K562 (cell line): ENCODE results near the gene TTC31. TPM values are rescaled to one million over a fixed set of nuclear protein-coding genes. Genes with fewer than 3 reads are reported as not detected.

Experiments used
- ATAC-seq: fragments of 200-7000 bp; cut with Tn5 transposase; 3 replicates; pipeline ENCODE4 v1.9.1; 2020; ENCODE audit warnings: moderate library complexity
- BruUV-seq: library from RNA; stranded (reverse); fragments of 400-500 nt; replicated peaks from 2 replicates; lab custom pipeline; 2021; lab: Mats Ljungman, UMichigan
- CTCF ChIA-PET: fragments of 300-600 bp; formaldehyde crosslinking; extraction: SDS; loops from one replicate; lab custom pipeline; 2021; ENCODE audit warnings: low intra/inter-chr PET ratio; lab: Yijun Ruan, JAX
- POLR2A ChIA-PET: fragments of 300-600, 350-650 bp; sonication (Branson Sonifier 250); formaldehyde crosslinking; extraction: SDS; loops from one replicate; lab custom pipeline; 2021; ENCODE audit warnings: antibody characterized with exemption, inconsistent platforms; lab: Yijun Ruan, JAX
- DNase-seq, 4 experiments: peaks; one replicate each; pipeline versions ENCODE4 v3.0.0 to v3.0.0-alpha.2; 2011 to 2018; ENCODE audit warnings: low spot score in 3 of 4, mixed read lengths in 3 of 4; ENCODE audit errors: extremely low read depth in 1 of 4
- FAIRE-seq: peaks from 2 replicates; lab custom pipeline; 2011; peaks lifted over from hg19 to GRCh38; lab: Jason Lieb, UNC
- H2AFZ ChIP-seq: 2 replicates; pipeline ENCODE4 v1.6.0; 2011; ENCODE audit warnings: low read depth, low read length, control low read depth, inconsistent platforms
- H3K27ac ChIP-seq: fragments of 200-600 bp; 3 replicates; pipeline ENCODE4 v1.8.0; 2011; ENCODE audit warnings: low read depth, mild to moderate bottlenecking, control low read depth, inconsistent platforms, low read length, moderate library complexity, mixed read lengths; ENCODE audit errors: extremely low read depth
- H3K27me3 ChIP-seq, 2 experiments: fragments of 300-600 bp in 1 of 2; 2 replicates in 1 of 2; 3 replicates in 1 of 2; pipeline versions ENCODE4 v1.6.0 to v1.8.0; 2011; ENCODE audit warnings: inconsistent platforms in 2 of 2, low read length in 2 of 2, mild to moderate bottlenecking in 1 of 2, mixed read lengths in 1 of 2, moderate library complexity in 1 of 2; ENCODE audit not compliant: control insufficient read depth in 2 of 2, insufficient read depth in 2 of 2
- H3K36me3 ChIP-seq: fragments of 300-600 bp; 3 replicates; pipeline ENCODE4 v1.8.0; 2011; ENCODE audit warnings: mild to moderate bottlenecking, low read length, inconsistent platforms; ENCODE audit not compliant: control insufficient read depth, insufficient read depth
- H3K4me1 ChIP-seq, 2 experiments: fragments of 200-600 bp in 1 of 2; replicated peaks in 1 of 2; 2 replicates in 1 of 2; 3 replicates in 1 of 2; pipeline versions ENCODE4 v1.5.1 to v1.8.0; 2011; ENCODE audit warnings: inconsistent platforms in 2 of 2, low read length in 2 of 2, mild to moderate bottlenecking in 1 of 2, mixed read lengths in 1 of 2, moderate library complexity in 1 of 2; ENCODE audit not compliant: control insufficient read depth in 2 of 2, insufficient read depth in 2 of 2
- H3K4me2 ChIP-seq: 2 replicates; pipeline ENCODE4 v1.6.1; 2011; ENCODE audit warnings: low read length, control low read depth, inconsistent platforms, mixed read lengths; ENCODE audit not compliant: insufficient read depth
- H3K4me3 ChIP-seq: fragments of 200-600 bp; sonication (generic), shearing (Covaris generic); 2 replicates; pipeline ENCODE4 v1.5.1; 2016; ENCODE audit warnings: control low read depth, inconsistent platforms
- H3K79me2 ChIP-seq: fragments of 200-600 bp; 3 replicates; pipeline ENCODE4 v1.8.0; 2011; ENCODE audit warnings: low read length, inconsistent platforms; ENCODE audit not compliant: control insufficient read depth, insufficient read depth
- H3K9ac ChIP-seq, 2 experiments: 2 replicates each; pipeline versions ENCODE4 v1.6.0 to v1.6.1; 2011; ENCODE audit warnings: low read depth in 2 of 2, low read length in 2 of 2, control low read depth in 1 of 2, inconsistent platforms in 1 of 2, mild to moderate bottlenecking in 1 of 2, mixed read lengths in 1 of 2; ENCODE audit not compliant: insufficient read depth in 1 of 2
- H3K9me1 ChIP-seq: one replicate; pipeline ENCODE4 v1.6.0; 2011; ENCODE audit warnings: inconsistent platforms, mild to moderate bottlenecking, low read length, moderate library complexity; ENCODE audit not compliant: control insufficient read depth, insufficient read depth
- H3K9me3 ChIP-seq: replicated peaks from 2 replicates; pipeline ENCODE4 v1.5.1; 2011; ENCODE audit warnings: low read depth, low read length, inconsistent platforms; ENCODE audit not compliant: control insufficient read depth, insufficient read depth
- H4K20me1 ChIP-seq: replicated peaks from 2 replicates; pipeline ENCODE4 v1.6.1; 2011; ENCODE audit warnings: low read length, inconsistent platforms, mixed read lengths; ENCODE audit not compliant: control insufficient read depth, insufficient read depth
- KDM5B ChIP-seq: fragments of 200-600 bp; sonication (generic); IDR thresholded peaks from 2 replicates; pipeline ENCODE4 v1.6.1; 2012; ENCODE audit warnings: low read depth, mild to moderate bottlenecking, moderate library complexity, low read length, control low read depth, inconsistent platforms; ENCODE audit not compliant: insufficient replicate concordance
- POLR2A ChIP-seq: fragments of 450-650 bp; conservative IDR thresholded peaks from 2 replicates; pipeline ENCODE4 v1.6.1; 2016
- POLR2AphosphoS5 ChIP-seq: IDR thresholded peaks from 2 replicates; pipeline ENCODE4 v1.6.1; 2011; ENCODE audit warnings: mild to moderate bottlenecking, low read depth, low read length, moderate library complexity; ENCODE audit not compliant: control insufficient read depth, insufficient read depth
- POLR2G ChIP-seq: fragments of 200-400 bp; formaldehyde crosslinking; IDR thresholded peaks from 2 replicates; pipeline ENCODE4 v1.6.1; 2017; ENCODE audit warnings: low read depth, mild to moderate bottlenecking, antibody characterized with exemption, low read length, moderate library complexity
- RBFOX2 ChIP-seq: fragments of 200-400 bp; formaldehyde crosslinking; IDR thresholded peaks from 2 replicates; pipeline ENCODE4 v1.6.1; 2017; ENCODE audit warnings: low read depth, mild to moderate bottlenecking, low read length, moderate library complexity
- SPI1 ChIP-seq: IDR thresholded peaks from 2 replicates; pipeline ENCODE4 v1.6.1; 2011; ENCODE audit warnings: low read depth, low read length, control low read depth, borderline replicate concordance
- WGBS: fragments of 100-300 bp; shearing (Covaris generic); methylation state at CpG from one replicate; pipeline ENCODE4 v1.1.6; 2016; ENCODE audit warnings: low coverage, mixed read lengths; ENCODE audit not compliant: insufficient coverage; ENCODE audit errors: missing lambda C conversion rate; 5-methylcytosine and 5-hydroxymethylcytosine counted together
- in situ Hi-C: fragments of 300-500 bp; cut with MboI; formaldehyde crosslinking; loops from 4 replicates; pipeline ENCODE4 v1.15.0; 2018; ENCODE audit warnings: inconsistent platforms, mixed read lengths
- intact Hi-C: fragments of 100-400 bp; cut with micrococcal nuclease; formaldehyde crosslinking; loops from 2 replicates; pipeline ENCODE4 v1.14.2; 2022
- polyA plus RNA-seq, 8 experiments: library from polyadenylated mRNA; depleted of rRNA in 4 of 8; stranded (reverse) in 5 of 8; unstranded in 3 of 8; fragments of >200 nt; fragmentation: Nextera tagmentation in 2 of 8; fragmentation: Illumina TruSeq in 1 of 8; extraction: Ambion mirVana in 2 of 8; extraction: Trizol in 1 of 8; gene quantifications; 2 replicates each; pipeline versions ENCODE4 v1.2.1 to v1.2.3, GENCODE V29; 2011 to 2014; ENCODE audit warnings: inconsistent platforms in 1 of 8, missing spikeins in 1 of 8
- total RNA-seq, 7 experiments: library from RNA; depleted of rRNA in 6 of 7; stranded (reverse); fragments of >200 nt in 6 of 7; fragmentation: Illumina TruSeq in 2 of 7; extraction: Trizol in 2 of 7; gene quantifications; 2 replicates each; pipeline versions ENCODE4 v1.2.1 to v1.2.3, GENCODE V29; 2011 to 2021; ENCODE audit warnings: low replicate concordance in 1 of 7
- TF ChIP-seq, protein P1 (sequence below): fragments of 250-450 bp; sonication (Bioruptor Pico); IDR thresholded peaks from 2 replicates; pipeline ENCODE4 v1.5.0; 2021; ENCODE audit warnings: mild to moderate bottlenecking, moderate library complexity

Gene TTC31
- total and polyA plus RNA-seq, 9 of the 15 experiments (the other 6 are each of a cell fraction or from before 2014, with no cell fraction given) = 4.7 to 30.5 (median 15.9) TPM

DNA sequence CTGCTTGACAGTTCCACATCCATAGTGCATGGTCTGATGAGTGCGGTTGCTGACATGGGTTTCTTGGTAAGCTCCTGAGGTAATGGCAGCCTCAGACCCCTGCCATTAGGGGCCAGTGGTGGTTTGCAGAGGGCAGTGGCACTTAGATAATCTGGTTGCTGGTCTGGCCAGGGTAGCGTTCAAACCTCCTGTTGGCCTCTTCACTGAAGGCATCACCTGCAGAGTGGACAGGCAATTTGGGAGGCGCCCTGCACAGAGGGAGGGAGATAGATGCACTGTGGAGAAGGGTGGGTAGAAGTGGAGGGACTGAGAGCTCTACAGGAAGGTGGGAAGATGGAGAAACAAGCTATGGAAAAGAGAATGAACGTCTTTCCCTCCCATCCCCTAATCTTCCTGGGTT, 50.6 kb downstream of the TTC31 start:
- no peak for FAIRE-seq
- ATAC-seq = no peak
- Histone ChIP-seq H3K9me1 (peaks cover 3% of the 10 kb centered on the region), H3K4me1 (peaks cover 20 to 36% of the 10 kb centered on the region in 2 experiments; a peak in 4 of 5 replicates), H3K27ac (no peak overlapping the region), H3K4me3 (no peak overlapping the region), H3K4me2 (no peak overlapping the region), H3K9ac (no peak overlapping the region), H3K79me2 (peaks cover 34% of the 10 kb centered on the region), H2AFZ (no peak overlapping the region), H3K27me3 (no peaks in the 10 kb centered on the region), H3K9me3 (no peaks in the 10 kb centered on the region), H4K20me1 (peaks cover 5% of the 10 kb centered on the region; the same call in 1 of the 2 replicates), H3K36me3 (peaks cover 36% of the 10 kb centered on the region)
- BruUV-seq = no TSS peak
- WGBS = 77% methylated on average over 4 of the region's 4 CpGs
- intact Hi-C loops = loop anchor here (5.0 kb wide), 2 partner anchors 54 to 281 kb away; no protein-coding TSS in a partner anchor
- peak; percentile 30; the same call in 1 of the 2 replicates for TF ChIP-seq POLR2A
- 0 out of 2 replicates have a peak, but pooled peaks have one; percentile 18 for TF ChIP-seq POLR2AphosphoS5
- TF ChIP-seq SPI1 = no peak
- POLR2A ChIA-PET = interaction anchor here (0.6 to 3.7 kb wide), 6 partner anchors 9 to 205 kb away, joined by 3 to 17 read pairs (median 4); partner anchors contain the start of genes INO80B and WBP1
- DNase-seq = no peak
- CTCF ChIA-PET = no interaction called here
- in situ Hi-C loops = no loop called here

DNA sequence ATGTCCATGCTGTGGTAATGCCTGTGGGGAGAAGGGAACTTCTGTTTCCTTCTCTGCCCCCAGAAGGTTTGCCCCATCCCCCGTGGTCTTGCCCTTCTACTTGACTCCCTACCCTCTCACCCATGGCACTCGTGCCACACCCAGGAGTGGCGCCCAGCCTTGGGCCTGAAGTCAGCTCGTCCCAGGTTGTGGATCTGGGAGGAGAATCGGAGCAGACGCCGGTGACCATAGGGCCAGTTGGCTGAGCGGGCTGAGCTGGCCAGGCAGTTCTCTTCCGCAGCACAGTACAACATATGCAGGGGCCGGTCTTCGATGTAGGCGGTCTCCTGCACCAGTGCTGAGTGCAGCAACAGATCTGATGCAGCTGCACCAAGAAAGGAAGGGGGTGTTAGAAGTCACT, 51.5 kb downstream of the TTC31 start:
- H3K27me3 ChIP-seq = no peaks in the 10 kb centered on the region
- H3K79me2 ChIP-seq = peaks cover 25% of the 10 kb centered on the region
- no peaks in the 10 kb centered on the region for H4K20me1 ChIP-seq
- CTCF ChIA-PET = no interaction called here
- peaks cover 19 to 32% of the 10 kb centered on the region in 2 experiments; a peak in 4 of 5 replicates for H3K4me1 ChIP-seq
- in situ Hi-C loops = no loop called here
- peak overlapping the region in 1 of 2 experiments; percentile 28; a peak in 1 of 4 replicates for H3K9ac ChIP-seq
- TF ChIP-seq, protein P1, sequence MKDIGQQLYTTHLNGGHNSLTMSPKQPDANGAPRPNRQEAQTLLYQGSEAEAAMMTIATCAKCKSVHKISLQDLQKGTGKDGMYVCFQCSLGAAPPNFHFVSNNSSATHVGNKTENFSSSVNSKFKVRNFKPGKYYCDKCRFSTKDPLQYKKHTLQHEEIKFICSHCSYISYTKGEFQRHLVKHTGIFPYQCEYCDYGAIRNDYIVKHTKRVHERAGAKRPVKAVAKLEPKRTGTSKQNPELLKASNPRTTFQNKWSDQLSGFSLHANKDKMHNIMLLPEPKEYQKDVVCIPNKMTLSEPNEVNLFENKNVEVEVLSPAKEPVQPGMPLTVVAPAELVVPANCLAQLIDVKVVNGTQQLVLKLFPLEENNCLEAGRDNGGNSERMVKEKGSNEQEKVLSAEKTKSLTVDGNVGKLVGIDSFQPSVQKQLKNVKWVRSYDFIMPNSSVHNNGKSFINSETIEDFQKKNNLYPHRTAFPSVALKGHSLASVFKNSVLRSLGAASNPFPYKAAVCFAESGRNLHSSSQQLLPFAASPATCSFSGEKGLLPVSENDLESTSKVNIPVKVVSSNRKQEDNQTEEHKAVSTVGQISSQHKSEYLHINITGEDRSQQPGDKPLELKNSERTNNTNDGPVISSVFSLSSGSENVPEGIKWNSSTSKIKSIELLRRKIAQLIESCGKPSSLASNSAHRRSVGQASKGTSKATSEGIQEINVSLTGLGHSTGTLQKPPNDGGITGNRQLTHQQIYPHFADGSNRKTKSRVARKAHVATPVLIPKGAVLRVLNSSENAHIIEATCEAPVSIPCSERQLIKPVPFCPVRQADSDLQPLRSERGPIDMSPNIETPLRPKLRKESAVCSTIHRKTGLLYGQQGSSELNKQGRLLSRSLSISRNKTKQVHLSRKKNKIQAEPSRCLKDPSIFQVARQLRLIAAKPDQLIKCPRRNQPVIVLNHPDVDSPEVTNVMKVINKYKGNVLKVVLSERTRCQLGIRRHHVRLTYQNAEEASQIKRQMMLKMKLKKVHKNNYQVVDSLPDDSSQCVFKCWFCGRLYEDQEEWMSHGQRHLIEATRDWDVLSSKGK (CRISPR knock-in tag) = no peak
- peak; percentile 38 for TF ChIP-seq KDM5B
- TF ChIP-seq RBFOX2 = peak; percentile 26; the same call in 1 of the 2 replicates
- peak; percentile 61 for TF ChIP-seq POLR2G
- no peak overlapping the region for H3K4me2 ChIP-seq
- H3K9me1 ChIP-seq = peaks cover 3% of the 10 kb centered on the region
- no peak overlapping the region for H2AFZ ChIP-seq
- H3K27ac ChIP-seq = no peak overlapping the region
- DNase-seq (no peak), ATAC-seq (no peak), FAIRE-seq (no peak)
- peaks cover 31% of the 10 kb centered on the region for H3K36me3 ChIP-seq
- H3K4me3 ChIP-seq = no peak overlapping the region
- WGBS = 77% methylated on average over 12 of the region's 12 CpGs
- intact Hi-C loops = loop anchor here (5.0 kb wide), 2 partner anchors 53 to 282 kb away; no protein-coding TSS in a partner anchor
- no peaks in the 10 kb centered on the region for H3K9me3 ChIP-seq
- POLR2A ChIA-PET = interaction anchor here (3.7 kb wide), 1 partner anchor 12 kb away, joined by 17 read pairs; no protein-coding TSS in a partner anchor
- no TSS peak for BruUV-seq
